ENCODE data around the gene MRPS9. TPM values are rescaled to one million over a fixed set of nuclear protein-coding genes. Genes with fewer than 3 reads are reported as not detected.

The MRPS9 gene
- total and polyA plus RNA-seq, 7 donors: 13.8 to 38.5 (median 18.4) TPM

DNA sequence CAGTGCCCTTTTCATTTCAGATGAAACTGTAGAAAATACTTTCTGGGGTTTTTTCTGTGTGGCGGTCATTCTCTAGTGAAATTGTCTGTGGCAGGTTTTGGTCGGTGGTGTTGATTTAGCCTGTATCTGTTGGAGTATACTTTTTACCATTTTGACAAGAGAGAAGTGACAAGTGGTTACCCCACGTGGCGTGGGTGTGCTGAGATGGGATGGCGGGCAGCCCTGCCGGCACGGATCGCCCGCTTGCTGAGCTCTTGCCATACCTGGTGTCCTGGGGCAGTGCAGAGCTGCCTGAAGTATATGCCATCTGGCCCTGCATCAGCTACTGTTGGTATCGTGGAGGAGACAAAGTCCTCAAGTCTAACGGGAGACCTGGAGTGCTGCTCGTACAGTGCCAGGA is 64.1 kb downstream of the MRPS9 start:
- DNase-seq: no peak
- H3K27ac ChIP-seq: no peak overlapping the region
- H3K36me3 ChIP-seq: peaks cover 5 to 41% (median 14%) of the 10 kb centered on the region in 4 donors
- no peak overlapping the region for H3K4me3 ChIP-seq
- no peaks in the 10 kb centered on the region for H3K27me3 ChIP-seq
- TF ChIP-seq POLR2A (IDR thresholded peaks at IDR 0.05) (no peak), POLR2AphosphoS5 (IDR thresholded peaks at IDR 0.05) (no peak), EP300 (IDR thresholded peaks at IDR 0.05) (no peak)
- TF ChIP-seq, protein P1, sequence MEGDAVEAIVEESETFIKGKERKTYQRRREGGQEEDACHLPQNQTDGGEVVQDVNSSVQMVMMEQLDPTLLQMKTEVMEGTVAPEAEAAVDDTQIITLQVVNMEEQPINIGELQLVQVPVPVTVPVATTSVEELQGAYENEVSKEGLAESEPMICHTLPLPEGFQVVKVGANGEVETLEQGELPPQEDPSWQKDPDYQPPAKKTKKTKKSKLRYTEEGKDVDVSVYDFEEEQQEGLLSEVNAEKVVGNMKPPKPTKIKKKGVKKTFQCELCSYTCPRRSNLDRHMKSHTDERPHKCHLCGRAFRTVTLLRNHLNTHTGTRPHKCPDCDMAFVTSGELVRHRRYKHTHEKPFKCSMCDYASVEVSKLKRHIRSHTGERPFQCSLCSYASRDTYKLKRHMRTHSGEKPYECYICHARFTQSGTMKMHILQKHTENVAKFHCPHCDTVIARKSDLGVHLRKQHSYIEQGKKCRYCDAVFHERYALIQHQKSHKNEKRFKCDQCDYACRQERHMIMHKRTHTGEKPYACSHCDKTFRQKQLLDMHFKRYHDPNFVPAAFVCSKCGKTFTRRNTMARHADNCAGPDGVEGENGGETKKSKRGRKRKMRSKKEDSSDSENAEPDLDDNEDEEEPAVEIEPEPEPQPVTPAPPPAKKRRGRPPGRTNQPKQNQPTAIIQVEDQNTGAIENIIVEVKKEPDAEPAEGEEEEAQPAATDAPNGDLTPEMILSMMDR (IDR thresholded peaks at IDR 0.05): no peak
- H3K4me1 ChIP-seq: no peaks in the 10 kb centered on the region
- WGBS, 2 donors: 93 to 95% methylated on average over 12 of the region's 12 CpGs
- H3K9me3 ChIP-seq: no peaks in the 10 kb centered on the region
- intact Hi-C loops (cut with DNase I): no loop called here

DNA sequence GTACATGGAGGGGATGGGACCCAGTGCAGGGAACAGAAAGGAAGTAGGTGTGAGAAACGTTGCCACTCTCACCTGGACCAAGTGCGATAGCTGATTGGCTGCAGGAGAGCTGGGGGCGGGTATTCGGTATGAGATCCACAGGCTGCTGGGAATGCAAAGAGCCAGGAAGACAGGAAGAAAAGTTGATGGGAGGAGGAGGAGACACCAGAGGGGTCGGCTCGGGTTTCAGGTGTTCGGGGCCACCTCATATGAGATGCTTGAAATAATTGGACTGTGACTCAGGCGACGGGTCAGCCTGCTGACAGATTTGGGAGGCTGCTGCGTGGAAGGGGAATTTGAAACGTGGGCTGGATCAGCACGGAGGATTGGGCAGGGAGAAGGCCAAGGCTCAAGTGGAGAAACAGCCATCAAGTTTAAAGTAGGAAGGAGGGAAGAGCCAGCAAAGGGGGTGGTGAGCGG is 65.1 kb downstream of the MRPS9 start:
- no peak overlapping the region for H3K27ac ChIP-seq
- 80 to 85% methylated on average over 13 of the region's 13 CpGs for WGBS, 2 donors
- intact Hi-C loops (cut with DNase I): no loop called here
- no peaks in the 10 kb centered on the region for H3K27me3 ChIP-seq
- no peak for DNase-seq
- no peaks in the 10 kb centered on the region for H3K9me3 ChIP-seq
- no peaks in the 10 kb centered on the region for H3K4me1 ChIP-seq
- H3K36me3 ChIP-seq: peaks cover 5 to 31% (median 12%) of the 10 kb centered on the region in 4 donors
- TF ChIP-seq POLR2A (IDR thresholded peaks at IDR 0.05): no peak
- TF ChIP-seq, protein P1 (IDR thresholded peaks at IDR 0.05): no peak
- no peak overlapping the region for H3K4me3 ChIP-seq

DNA sequence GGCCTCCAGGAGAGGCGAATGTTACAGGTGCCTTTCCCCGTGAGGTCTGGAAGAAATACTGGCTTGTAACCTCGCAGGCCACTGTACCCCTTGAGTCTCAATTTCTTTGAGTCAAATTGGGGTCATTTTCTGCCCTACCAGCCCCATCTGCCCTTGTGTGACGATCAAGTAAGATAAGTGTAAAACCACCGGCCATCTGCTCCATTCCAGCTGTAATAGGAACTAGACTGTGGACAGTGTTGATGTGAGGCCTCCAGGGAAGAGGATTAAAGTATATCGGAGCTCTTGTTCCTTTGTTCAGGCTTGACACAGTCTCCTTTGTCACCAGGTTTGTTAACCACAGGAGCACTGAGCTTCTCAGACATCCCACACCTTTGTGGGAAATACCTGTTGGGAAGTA is 65.6 kb downstream of the MRPS9 start:
- WGBS, 2 donors: 91 to 96% methylated on average over 6 of the region's 6 CpGs
- Histone ChIP-seq H3K36me3 (peaks cover 1 to 26% (median 9%) of the 10 kb centered on the region in 4 donors), H3K27me3 (no peaks in the 10 kb centered on the region), H3K4me1 (no peaks in the 10 kb centered on the region), H3K4me3 (no peak overlapping the region), H3K9me3 (no peaks in the 10 kb centered on the region), H3K27ac (no peak overlapping the region)
- DNase-seq: no peak
- intact Hi-C loops (cut with DNase I): no loop called here
- no peak for TF ChIP-seq POLR2A (IDR thresholded peaks at IDR 0.05)
- no peak for TF ChIP-seq POLR2AphosphoS5 (IDR thresholded peaks at IDR 0.05)
- no peak for TF ChIP-seq EP300 (IDR thresholded peaks at IDR 0.05)
- TF ChIP-seq, protein P1 (IDR thresholded peaks at IDR 0.05): no peak

DNA sequence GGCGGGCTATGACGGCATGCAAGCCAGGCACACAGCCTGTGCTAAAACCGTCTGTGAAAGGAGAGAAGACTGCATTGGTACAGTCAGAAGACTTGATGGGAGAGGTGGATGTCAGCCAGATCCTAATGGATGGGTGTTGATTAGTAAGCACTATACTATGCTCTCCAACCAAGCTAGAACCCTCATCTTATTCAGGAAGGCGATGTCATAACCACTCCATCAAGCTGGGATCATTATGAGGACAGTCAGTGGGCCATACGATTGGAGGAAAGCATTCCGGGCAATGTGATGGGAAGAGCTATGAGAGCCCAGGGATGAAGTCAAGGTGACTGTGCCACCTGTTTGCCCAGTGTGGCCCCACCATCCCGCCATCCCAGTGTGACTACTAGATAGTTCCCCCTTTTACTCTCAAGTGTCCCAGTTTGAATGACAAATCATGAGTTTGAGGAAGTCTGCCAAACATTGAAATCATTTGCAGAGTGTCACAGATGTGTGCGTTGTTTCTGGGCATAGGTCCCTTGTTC is 66.4 kb downstream of the MRPS9 start:
- peaks cover 0 to 18% (median 7%) of the 10 kb centered on the region in 4 donors for H3K36me3 ChIP-seq
- H3K4me1 ChIP-seq: no peaks in the 10 kb centered on the region
- DNase-seq: no peak
- no peak overlapping the region for H3K27ac ChIP-seq
- intact Hi-C loops (cut with DNase I): no loop called here
- H3K9me3 ChIP-seq: no peaks in the 10 kb centered on the region
- WGBS, 2 donors: 93 to 96% methylated on average over 8 of the region's 8 CpGs
- no peaks in the 10 kb centered on the region for H3K27me3 ChIP-seq
- H3K4me3 ChIP-seq: no peak overlapping the region
- TF ChIP-seq POLR2A (IDR thresholded peaks at IDR 0.05): no peak

DNA sequence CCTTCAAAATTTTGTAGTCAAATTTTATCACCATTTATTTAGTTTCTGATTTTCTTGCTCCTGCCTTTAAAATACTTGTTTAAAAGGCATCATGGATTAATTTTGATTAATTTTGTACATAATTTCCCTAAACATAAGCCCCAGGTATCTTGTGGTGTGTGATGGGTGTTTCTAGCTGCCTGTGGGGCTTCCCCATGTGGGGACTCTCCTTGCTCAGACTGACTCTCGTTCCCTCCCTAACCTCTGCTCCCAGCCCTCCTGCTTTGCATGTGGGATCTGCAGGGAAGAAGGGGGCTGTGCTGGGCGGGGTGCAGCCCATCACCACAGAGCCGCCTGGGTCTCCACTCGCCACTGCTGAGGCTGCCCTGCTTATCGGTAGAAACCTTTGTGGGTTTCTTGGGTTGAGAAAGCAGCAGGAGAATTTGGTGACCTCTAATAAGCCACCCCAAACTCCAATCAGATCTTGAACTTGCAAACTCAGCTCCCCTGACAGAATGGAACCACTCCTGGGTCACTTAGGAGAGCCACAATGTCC is 72.5 kb downstream of the MRPS9 start:
- no peaks in the 10 kb centered on the region for H3K4me1 ChIP-seq

More for the DNA sequence above, 72.5 kb downstream of the MRPS9 start:
- Histone ChIP-seq H3K27ac (no peak overlapping the region), H3K27me3 (no peaks in the 10 kb centered on the region), H3K36me3 (no peaks in the 10 kb centered on the region), H3K4me3 (no peak overlapping the region), H3K9me3 (no peaks in the 10 kb centered on the region)
- TF ChIP-seq, protein P1 (IDR thresholded peaks at IDR 0.05): no peak
- TF ChIP-seq POLR2A (IDR thresholded peaks at IDR 0.05) (no peak), EP300 (IDR thresholded peaks at IDR 0.05) (no peak), POLR2AphosphoS5 (IDR thresholded peaks at IDR 0.05) (no peak)
- intact Hi-C loops (cut with DNase I): no loop called here
- DNase-seq: no peak
- WGBS, 2 donors: 79 to 87% methylated on average over 5 of the region's 5 CpGs
